Stomach (tissue), 9 donors: Measurements from ENCODE around the gene DHRS9. TPM values are rescaled to one million over a fixed set of nuclear protein-coding genes. Genes with fewer than 3 reads are reported as not detected.

Source experiments
- DNase-seq, 2 donors: peaks; one replicate each; pipeline versions ENCODE4 v3.0.0 to v3.0.0-alpha.2; 2013 to 2019
- H3K27ac ChIP-seq, 5 donors: fragments of 200-600 bp in 4 of 5; sonication (generic) in 4 of 5; one replicate each; pipeline ENCODE4 v1.5.1; 2013 to 2019; ENCODE audit warnings: mild to moderate bottlenecking in 1 of 5, moderate library complexity in 1 of 5
- H3K27me3 ChIP-seq, 3 donors: fragments of 200-600 bp; sonication (generic); one replicate each; pipeline ENCODE4 v1.5.1; 2017 to 2019; ENCODE audit warnings: mixed run types in 1 of 3
- H3K36me3 ChIP-seq, 4 donors: fragments of 200-600 bp; sonication (generic); 1 replicate in 3 of 4; 2 replicates in 1 of 4; pipeline ENCODE4 v1.5.1; 2016 to 2019
- H3K4me1 ChIP-seq, 4 donors: fragments of 200-600 bp; sonication (generic); one replicate each; pipeline ENCODE4 v1.5.1; 2016 to 2019
- H3K4me3 ChIP-seq, 4 donors: fragments of 200-600 bp; sonication (generic) in 3 of 4; one replicate each; pipeline ENCODE4 v1.5.1; 2016 to 2019; ENCODE audit warnings: mild to moderate bottlenecking in 1 of 4
- H3K9me3 ChIP-seq, 4 donors: fragments of 200-600 bp; sonication (generic); one replicate each; pipeline ENCODE4 v1.5.1; 2016 to 2019
- EP300 ChIP-seq: sonication (generic); formaldehyde crosslinking; IDR thresholded peaks from one replicate; pipeline ENCODE4 v1.6.1; 2017; ENCODE audit warnings: antibody characterized with exemption
- POLR2A ChIP-seq, 4 donors: fragments of 450-650 bp; IDR thresholded peaks; one replicate each; pipeline ENCODE4 v1.6.1; 2016; ENCODE audit warnings: antibody characterized with exemption in 4 of 4, control low read depth in 2 of 4, mild to moderate bottlenecking in 1 of 4, moderate library complexity in 1 of 4
- POLR2AphosphoS5 ChIP-seq, 3 donors: sonication (generic); formaldehyde crosslinking; IDR thresholded peaks; one replicate each; pipeline ENCODE4 v1.6.1; 2016; ENCODE audit warnings: antibody characterized with exemption in 3 of 3
- WGBS, 5 donors: extraction: QIAGEN DNeasy Blood & Tissue Kit in 3 of 5; methylation state at CpG; one replicate each; pipeline versions ENCODE4 v1.1.5 to v1.1.7; 2013 to 2018; 5-methylcytosine and 5-hydroxymethylcytosine counted together
- intact Hi-C: fragments of 100-400 bp; cut with DNase I; formaldehyde crosslinking; loops from one replicate; pipeline ENCODE4 v1.15.1; 2023; ENCODE audit warnings: low total_unique reads
- polyA plus RNA-seq, 3 donors: library from polyadenylated mRNA; stranded (reverse); fragments of 200-250 nt; gene quantifications; one replicate each; pipeline ENCODE4 v1.2.3, GENCODE V29; 2013
- total RNA-seq, 5 donors: library from RNA; depleted of rRNA; stranded (reverse); fragments of >200 nt; gene quantifications; one replicate each; pipeline versions ENCODE4 v1.1.0 to v1.2.3, GENCODE V29; 2014 to 2016
- TF ChIP-seq, protein P1 (sequence below), 7 experiments: fragments of 450-650 bp in 4 of 7; fragments of 200-600 bp in 3 of 7; sonication (generic) in 3 of 7; IDR thresholded peaks; one replicate each; pipeline ENCODE4 v1.5.1; 2016 to 2019; ENCODE audit warnings: antibody characterized with exemption in 7 of 7, control low read depth in 2 of 7, mild to moderate bottlenecking in 1 of 7
- donor health status: healthy with polysubstance abuse.
- donor health status: Bipolar disorder and iron deficiency.
- donor health status: healthy.

The DHRS9 gene
- total and polyA plus RNA-seq, 8 donors, result 1.3 to 19.3 (median 2.6) TPM; not detected in 1

DNA sequence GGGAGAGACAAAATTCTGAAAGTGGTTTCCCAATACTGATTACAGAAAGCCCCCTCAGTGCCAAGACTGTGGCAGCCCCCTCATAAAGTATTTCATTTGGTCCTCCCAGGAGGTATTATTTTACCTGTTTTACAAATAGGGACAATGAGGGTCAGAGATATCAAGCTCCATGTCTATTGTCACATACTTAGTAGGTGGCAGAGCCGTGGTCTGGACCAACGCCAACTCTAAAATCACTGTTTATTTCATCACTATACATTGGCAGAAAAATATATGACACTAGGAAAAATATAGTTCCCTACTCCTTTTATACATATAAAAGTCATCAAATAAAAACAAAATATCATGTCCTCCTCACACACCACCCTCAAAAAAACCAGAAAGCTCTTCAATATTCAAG is 68.6 kb downstream of the DHRS9 start:
- no peaks in the 10 kb centered on the region for H3K36me3 ChIP-seq
- DNase-seq, result no peak
- no peak overlapping the region for H3K27ac ChIP-seq
- intact Hi-C loops, result loop anchor here (10.0 kb wide), 1 partner anchor 183 kb away; no protein-coding TSS in a partner anchor
- TF ChIP-seq POLR2AphosphoS5 (IDR thresholded peaks at IDR 0.05) (no peak), EP300 (no peak), POLR2A (IDR thresholded peaks at IDR 0.05) (no peak)
- TF ChIP-seq, protein P1, sequence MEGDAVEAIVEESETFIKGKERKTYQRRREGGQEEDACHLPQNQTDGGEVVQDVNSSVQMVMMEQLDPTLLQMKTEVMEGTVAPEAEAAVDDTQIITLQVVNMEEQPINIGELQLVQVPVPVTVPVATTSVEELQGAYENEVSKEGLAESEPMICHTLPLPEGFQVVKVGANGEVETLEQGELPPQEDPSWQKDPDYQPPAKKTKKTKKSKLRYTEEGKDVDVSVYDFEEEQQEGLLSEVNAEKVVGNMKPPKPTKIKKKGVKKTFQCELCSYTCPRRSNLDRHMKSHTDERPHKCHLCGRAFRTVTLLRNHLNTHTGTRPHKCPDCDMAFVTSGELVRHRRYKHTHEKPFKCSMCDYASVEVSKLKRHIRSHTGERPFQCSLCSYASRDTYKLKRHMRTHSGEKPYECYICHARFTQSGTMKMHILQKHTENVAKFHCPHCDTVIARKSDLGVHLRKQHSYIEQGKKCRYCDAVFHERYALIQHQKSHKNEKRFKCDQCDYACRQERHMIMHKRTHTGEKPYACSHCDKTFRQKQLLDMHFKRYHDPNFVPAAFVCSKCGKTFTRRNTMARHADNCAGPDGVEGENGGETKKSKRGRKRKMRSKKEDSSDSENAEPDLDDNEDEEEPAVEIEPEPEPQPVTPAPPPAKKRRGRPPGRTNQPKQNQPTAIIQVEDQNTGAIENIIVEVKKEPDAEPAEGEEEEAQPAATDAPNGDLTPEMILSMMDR (IDR thresholded peaks at IDR 0.05), result no peak
- H3K27me3 ChIP-seq, result no peaks in the 10 kb centered on the region
- no peak overlapping the region for H3K4me3 ChIP-seq
- no peaks in the 10 kb centered on the region for H3K9me3 ChIP-seq
- WGBS, 5 donors, result 50 to 64% (median 58%) methylated on average over 2 of the region's 2 CpGs
- no peaks in the 10 kb centered on the region for H3K4me1 ChIP-seq

DNA sequence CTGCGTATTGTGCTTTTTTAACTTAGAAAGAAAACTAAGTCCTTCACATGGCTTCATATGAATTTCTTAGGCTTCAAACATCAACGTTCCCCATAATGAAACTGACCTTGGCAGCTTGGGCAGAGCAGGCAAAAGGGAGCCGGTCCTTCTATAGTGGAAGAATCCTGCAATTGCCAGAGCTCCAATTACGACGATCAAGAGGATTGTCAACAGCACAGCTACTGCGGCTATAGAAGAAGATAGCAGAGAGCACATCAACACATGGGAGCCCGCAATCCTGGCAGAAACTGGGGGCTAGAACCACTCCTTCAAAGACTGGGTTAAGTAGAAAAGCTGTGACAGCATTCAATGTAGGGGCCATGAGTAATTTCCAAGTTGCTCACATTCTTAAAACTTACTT is 69.8 kb downstream of the DHRS9 start:
- 79 to 90% (median 85%) methylated on average over 7 of the region's 7 CpGs for WGBS, 5 donors
- Histone ChIP-seq H3K9me3 (no peaks in the 10 kb centered on the region), H3K4me3 (no peak overlapping the region), H3K27me3 (no peaks in the 10 kb centered on the region), H3K4me1 (no peaks in the 10 kb centered on the region), H3K27ac (no peak overlapping the region), H3K36me3 (no peaks in the 10 kb centered on the region)
- intact Hi-C loops, result loop anchor here (10.0 kb wide), 1 partner anchor 184 kb away; no protein-coding TSS in a partner anchor
- TF ChIP-seq POLR2AphosphoS5 (IDR thresholded peaks at IDR 0.05) (no peak), POLR2A (IDR thresholded peaks at IDR 0.05) (no peak), EP300 (no peak)
- TF ChIP-seq, protein P1 (IDR thresholded peaks at IDR 0.05), result no peak
- no peak for DNase-seq

DNA sequence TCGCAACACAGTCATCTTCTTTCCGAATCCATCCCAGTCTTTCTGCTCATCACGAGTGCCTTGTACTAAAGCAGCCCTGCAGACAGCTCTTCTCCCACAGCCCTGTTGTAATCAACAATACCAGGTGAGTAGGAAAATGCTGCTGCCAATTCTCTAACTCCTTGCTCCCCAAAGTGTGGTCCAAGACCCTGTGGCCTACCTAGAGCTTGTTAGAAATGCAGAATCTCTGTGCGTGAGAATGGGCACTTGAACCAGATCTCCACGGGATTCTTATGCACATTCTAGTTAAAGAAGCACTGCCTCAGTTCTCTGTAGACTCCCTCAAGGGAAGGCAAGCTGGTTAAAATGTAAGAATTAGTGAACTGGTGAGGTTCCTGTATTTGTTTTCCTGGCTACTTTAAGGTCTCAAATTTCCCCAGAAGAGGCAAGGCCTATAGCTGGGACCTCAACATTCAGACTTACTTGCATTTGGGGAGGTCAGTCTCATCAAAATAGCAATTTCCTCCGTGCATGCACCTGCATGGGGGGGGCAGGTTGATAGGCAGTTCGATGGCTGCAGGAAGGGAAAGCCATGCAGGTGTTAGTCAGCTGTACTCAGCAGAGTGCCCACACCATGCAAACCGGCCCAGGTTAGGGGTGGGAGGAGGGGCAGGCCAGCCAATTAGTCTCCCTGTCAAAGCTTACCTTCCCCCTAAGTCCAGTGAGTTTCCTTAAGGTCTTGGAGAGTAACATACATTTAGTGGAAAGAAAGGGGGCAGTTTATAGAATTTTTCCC is 70.8 kb downstream of the DHRS9 start:
- intact Hi-C loops, result loop anchor here (10.0 kb wide), 1 partner anchor 185 kb away; no protein-coding TSS in a partner anchor
- Histone ChIP-seq H3K36me3 (no peaks in the 10 kb centered on the region), H3K9me3 (no peaks in the 10 kb centered on the region), H3K4me3 (no peak overlapping the region), H3K4me1 (no peaks in the 10 kb centered on the region), H3K27me3 (no peaks in the 10 kb centered on the region), H3K27ac (no peak overlapping the region)
- WGBS, 5 donors, result 60 to 74% (median 71%) methylated on average over 7 to 8 of the region's 8 CpGs
- DNase-seq, result peak in 1 of 2 donors; percentile 7
- TF ChIP-seq EP300 (no peak), POLR2A (IDR thresholded peaks at IDR 0.05) (no peak), POLR2AphosphoS5 (IDR thresholded peaks at IDR 0.05) (no peak)
- TF ChIP-seq, protein P1 (IDR thresholded peaks at IDR 0.05), result no peak

DNA sequence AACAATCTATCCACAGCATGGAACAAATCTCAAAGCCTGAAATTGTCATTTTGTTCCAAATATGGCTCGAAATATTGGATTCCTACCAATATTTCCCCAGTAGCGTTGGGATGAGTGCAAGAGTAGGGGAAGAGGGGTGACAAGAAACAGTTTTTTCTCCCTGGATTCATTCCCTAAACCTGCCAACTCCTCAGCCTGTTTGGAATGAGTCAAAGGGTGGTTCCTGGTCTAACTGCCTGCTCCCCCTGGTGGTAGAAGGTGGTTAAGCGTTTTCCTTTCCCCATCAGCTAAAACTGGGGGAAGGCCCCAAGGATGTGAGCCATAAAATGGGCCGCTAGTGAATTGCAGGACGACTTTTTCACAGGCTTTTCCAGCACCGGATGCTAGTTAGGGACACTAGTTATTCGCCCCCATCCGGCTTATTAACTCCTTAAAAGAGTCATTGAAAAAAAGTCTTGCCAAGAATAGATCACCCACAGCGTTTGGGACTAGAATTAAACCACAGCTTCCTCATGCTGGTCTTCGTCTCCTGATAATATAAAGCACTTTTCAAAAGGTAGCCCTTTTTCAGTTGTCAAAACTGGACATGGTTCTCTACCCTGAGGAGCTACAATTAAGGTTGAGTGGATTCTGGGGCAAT is 72.5 kb downstream of the DHRS9 start:
- Histone ChIP-seq H3K9me3 (no peaks in the 10 kb centered on the region), H3K27me3 (no peaks in the 10 kb centered on the region), H3K27ac (no peak overlapping the region), H3K4me3 (no peak overlapping the region), H3K36me3 (no peaks in the 10 kb centered on the region), H3K4me1 (no peaks in the 10 kb centered on the region)
- peak; percentile 67 to 75 for DNase-seq
- intact Hi-C loops, result no loop called here
- TF ChIP-seq, protein P1 (IDR thresholded peaks at IDR 0.05), result peak in 5 of 7 experiments; percentile 48 to 83 (median 60)
- no peak for TF ChIP-seq POLR2AphosphoS5 (IDR thresholded peaks at IDR 0.05)
- no peak for TF ChIP-seq POLR2A (IDR thresholded peaks at IDR 0.05)
- no peak for TF ChIP-seq EP300
- WGBS, 5 donors, result 26 to 34% (median 32%) methylated on average over 10 of the region's 10 CpGs
